IPS-NIHi7 (cell line): Measurements from ENCODE around the gene TNFSF12.
"Not testable (repeated sequence)": the region's sequence is repeated elsewhere in the genome, so short reads cannot be mapped to it uniquely, and the experiment has no call there.

ENCODE experiments used
- DNase-seq: peaks from one replicate; pipeline ENCODE4 v3.0.0; 2012; ENCODE audit warnings: mixed read lengths; ENCODE audit errors: extremely low spot score

Gene TNFSF12

DNA sequence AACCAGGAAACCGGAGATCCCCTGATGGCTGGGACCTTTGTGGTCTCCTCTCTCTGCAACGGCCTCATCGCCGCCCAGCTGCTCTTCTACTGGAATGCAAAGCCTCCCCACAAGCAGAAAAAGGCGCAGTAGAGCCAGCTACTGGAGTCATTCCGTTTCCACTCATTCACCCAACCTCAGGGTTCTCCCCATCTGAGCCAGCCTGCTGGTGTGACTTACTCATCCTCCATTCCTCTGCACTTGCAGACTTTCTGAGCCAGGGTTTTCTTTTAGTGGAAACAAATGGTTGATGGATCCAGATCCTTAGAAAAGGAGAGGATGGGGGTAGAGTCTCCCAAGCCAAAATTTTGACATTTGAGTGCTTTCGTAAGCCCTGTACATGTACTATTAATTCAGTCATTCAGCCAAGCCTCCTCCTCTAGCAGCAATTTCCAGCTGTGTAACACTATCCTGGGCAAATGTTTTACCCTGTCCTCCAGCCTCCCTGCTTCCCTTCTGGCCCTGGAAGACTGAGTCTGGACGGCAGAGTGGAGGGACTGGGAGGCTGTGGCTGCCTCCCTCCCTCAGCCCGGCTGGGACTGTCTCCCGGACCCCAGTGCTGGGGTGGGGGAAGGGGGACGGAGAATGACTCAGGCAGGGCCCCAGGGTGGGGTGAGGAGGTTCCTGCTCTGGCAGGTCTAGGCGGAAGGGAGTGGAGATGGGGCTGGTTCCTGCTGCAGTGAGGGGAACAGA, 38.7 kb downstream of the TNFSF12 start:
- no peak for DNase-seq

DNA sequence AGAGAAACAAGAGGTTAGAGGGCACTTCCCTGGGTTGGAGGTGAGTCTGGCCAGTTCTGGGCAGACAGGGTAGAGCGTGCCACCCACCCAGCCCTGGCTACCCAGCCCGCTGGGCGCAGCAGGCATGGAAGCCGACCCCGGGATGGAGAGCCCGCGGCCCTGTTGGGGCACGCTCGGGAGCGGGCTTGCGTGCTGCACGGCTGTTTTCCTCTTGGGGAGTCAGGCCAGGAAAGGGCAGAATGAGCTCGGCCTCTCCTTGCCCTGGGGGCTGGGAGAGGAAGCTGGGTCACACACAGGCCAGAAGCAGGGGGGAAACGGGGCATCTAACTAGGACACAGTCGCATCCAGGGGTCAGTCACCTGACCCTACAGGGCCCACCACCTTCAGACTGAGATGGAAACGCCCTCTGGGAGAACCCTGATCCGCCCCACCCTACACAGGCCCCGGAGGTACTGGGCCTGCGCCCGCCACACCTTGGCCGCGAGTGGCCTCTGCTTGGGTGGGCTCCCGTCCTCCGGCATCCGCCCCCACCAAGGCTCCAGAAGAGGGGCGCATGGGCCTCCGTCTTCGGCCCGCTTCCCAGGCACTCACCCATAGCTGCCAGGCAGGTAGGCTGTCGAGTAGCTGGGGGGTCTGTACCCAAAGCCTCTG, 39.8 kb downstream of the TNFSF12 start:
- no peak for DNase-seq

DNA sequence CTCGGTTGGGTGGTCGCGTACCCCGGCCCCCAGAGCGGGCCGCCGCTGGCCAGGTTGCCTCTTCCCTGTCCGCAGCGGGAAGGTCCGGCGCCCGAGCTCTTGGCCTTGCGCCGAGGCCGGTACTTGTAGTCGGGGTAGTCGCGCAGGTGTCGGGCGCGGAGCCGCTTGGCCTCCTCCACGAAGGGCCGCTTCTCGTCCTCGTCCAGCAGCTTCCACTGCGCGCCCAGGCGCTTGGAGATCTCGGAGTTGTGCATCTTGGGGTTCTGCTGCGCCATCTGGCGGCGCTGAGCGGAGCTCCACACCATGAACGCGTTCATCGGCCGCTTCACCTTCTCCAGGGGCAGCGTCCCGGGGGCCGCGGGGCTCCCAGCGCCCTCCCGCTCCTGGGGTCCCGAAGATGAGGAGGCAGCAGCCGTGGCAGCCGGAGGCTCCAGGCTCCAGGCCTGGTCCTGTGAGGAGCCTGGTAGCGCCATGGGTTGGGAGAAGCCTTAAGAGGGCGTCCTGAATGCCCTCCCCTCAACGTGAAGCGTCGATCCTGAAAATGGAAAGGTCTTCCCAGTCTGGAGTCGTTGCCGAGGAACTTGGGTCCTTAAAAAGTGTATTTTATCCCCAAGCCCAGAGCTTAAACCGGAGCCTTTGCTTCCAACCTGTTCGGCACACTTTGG, 40.5 kb downstream of the TNFSF12 start:
- peak; percentile 85 for DNase-seq

DNA sequence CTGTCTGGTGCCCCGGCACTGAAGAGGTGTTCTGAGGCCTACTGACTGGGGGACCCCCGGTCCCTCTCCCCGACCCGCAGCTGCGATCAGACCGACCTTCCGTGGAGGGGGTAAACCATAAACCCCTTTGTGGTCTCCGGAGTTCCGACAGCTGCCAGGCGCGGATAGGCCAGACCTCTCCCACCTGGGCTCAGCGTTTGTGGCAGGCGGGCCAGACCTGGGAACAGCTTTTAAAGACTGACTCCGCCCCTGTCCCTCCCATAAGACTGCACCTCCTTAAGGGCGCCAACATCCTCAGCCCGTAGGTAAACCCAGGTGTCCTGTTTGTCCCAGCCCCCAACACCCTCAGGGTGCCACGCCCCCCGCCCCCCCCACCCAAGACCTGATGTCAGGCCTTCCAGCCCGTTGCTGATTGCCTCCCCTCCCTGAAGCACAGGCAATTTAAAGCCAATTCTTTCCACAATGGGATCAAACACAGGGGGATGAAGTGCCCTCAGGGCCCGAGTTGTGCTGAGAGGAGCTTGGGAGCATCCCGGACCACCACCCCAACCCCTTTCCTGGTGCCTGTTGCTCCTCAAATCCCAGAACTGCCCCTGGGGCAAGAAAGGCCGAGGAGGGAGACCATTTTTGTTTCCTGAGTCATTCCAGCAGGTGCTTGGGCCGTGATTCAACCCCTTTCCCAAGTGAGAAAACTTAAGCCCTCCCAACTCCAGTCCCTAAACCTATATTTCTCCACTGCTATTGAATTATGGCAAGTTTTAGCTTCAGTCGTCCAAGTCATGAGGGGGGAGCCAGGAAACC, 41.2 kb downstream of the TNFSF12 start, which contains the start of gene SOX15:
SOX15 (minus strand) TSS at position 204 of the 801 bp plus-strand sequence. CDS start 418 bp downstream, outside the sequence.
- DNase-seq: peak; percentile 73

DNA sequence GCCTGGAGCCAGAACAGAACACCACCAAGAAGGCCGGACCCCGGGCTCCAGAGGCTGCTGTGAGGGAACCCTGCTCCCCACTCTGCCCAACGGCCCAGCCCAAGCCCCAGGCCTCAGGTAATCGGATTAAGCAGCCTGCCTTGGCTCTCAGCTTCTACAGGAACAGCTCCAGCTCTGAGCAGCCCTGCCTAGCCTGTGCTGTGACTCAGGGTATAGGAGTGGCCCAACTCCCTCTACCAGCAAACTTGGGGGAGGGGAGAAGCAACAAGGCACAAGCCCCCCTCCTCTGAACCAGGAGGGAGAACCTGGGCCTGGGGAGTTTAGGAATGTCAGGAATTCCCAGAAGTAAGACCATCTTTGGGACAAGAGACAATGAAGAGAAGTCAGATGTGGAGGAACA, 41.9 kb downstream of the TNFSF12 start:
- DNase-seq: peak; percentile 83

DNA sequence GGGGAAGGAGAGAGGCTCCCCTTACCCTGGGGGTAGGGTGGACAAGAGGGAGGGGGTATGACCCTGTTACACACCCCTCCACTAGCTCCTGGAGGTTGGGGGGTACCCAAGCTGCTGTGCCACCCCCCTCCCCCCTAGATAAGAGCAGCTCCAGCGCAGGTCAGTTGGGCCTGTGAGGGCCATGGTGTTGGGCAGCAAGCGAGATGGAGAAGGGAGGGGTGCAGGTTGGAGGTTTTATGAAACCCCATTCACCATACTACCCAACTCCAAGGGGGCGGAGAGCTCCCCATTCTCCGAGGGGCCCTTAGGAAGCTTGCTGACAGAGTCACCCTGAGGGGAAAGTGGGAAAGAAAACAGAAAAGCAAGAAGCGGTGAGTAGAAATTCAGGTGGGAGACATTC, 42.7 kb downstream of the TNFSF12 start:
- DNase-seq: no peak

DNA sequence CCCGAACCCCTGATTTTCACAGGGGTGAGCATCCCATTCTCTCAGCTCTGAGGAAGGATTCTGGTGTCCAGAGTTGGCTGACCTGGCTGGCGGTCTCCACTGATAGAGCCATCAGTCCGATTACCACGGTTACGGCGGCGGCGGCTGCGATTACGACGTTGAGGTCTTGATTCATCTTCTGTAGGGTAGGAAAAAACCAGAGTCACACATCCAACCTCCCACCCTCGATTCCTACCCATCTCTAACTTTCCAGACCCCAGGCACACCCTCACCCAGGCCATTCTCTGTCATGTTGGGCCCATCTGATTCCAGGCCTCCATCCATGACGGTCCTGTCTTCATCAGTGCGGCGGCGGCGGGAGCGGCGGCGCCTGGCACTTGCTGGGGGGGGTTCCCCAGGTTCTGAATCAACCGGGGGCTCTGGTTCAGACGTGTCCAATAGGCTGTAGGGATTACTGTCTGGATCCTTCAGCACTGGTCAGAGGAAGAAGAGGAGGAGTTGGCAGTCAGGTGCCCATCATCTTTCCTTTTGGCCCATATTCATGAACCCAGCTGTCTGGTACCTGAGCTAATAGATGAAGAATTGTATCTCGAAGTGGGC, 43.7 kb downstream of the TNFSF12 start:
- DNase-seq: no peak

DNA sequence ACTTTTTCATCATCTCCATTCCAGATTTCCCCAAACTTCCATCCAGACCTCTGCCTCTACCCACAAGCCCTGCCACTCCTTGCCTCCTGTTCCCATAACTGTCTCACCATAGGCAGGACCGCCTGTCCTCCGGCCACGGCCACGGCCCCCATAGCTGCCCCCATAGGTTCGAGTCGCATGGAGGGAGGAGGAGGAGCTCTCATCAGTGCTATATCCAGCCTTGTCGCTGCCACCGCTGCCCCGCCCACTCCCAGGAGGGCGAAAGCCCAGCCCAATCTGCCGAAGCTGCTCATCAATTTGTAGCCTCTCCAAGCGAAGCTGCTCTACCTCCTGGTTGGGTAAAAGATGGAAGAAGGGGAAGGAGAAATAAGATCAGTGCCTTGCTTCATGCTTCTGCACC, 44.4 kb downstream of the TNFSF12 start:
- DNase-seq: no peak

DNA sequence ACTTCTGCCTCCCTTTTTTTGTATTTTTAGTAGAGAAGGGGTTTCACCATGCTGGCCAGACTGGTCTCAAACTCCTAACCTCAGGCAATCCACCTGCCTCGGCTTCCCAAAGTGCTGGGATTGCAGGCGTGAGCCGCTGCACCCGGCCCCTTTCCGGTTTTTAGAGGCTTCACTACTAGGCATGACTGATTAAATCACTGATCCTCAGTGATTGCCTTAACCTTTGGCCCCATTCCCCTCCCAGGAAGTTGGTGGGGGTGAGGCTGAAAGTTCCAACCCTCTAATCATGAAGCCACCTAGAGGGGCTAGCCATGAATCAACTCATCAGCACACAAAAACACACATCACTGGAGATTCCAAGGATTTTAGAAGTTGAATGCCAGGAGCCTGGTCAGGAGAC, 48.7 kb downstream of the TNFSF12 start:
- not testable (repeated sequence) for DNase-seq

DNA sequence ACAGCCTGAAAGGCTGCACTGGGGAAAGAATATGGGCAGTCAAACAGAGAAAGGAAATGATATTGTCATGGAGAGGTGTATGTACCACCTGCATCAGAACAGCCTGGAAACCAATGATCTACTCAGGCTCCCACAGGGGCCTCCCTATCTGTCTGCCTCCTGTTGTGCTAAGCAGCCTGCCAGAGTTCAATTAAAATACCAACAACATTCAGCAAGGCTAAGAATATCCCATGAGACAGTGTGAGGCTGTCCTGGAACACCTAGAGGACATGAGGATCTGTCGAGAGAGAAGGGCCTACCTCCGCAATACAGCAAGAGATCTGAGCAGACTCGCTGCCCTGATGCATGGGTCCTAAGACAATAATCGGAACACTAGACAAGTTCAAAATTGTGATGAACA, 57.4 kb downstream of the TNFSF12 start:
- DNase-seq: no peak
